ENCODE results near the gene ANO8.
"Not testable (repeated sequence)": the region's sequence is repeated elsewhere in the genome, so short reads cannot be mapped to it uniquely, and the experiment has no call there.

Gene ANO8, protein sequence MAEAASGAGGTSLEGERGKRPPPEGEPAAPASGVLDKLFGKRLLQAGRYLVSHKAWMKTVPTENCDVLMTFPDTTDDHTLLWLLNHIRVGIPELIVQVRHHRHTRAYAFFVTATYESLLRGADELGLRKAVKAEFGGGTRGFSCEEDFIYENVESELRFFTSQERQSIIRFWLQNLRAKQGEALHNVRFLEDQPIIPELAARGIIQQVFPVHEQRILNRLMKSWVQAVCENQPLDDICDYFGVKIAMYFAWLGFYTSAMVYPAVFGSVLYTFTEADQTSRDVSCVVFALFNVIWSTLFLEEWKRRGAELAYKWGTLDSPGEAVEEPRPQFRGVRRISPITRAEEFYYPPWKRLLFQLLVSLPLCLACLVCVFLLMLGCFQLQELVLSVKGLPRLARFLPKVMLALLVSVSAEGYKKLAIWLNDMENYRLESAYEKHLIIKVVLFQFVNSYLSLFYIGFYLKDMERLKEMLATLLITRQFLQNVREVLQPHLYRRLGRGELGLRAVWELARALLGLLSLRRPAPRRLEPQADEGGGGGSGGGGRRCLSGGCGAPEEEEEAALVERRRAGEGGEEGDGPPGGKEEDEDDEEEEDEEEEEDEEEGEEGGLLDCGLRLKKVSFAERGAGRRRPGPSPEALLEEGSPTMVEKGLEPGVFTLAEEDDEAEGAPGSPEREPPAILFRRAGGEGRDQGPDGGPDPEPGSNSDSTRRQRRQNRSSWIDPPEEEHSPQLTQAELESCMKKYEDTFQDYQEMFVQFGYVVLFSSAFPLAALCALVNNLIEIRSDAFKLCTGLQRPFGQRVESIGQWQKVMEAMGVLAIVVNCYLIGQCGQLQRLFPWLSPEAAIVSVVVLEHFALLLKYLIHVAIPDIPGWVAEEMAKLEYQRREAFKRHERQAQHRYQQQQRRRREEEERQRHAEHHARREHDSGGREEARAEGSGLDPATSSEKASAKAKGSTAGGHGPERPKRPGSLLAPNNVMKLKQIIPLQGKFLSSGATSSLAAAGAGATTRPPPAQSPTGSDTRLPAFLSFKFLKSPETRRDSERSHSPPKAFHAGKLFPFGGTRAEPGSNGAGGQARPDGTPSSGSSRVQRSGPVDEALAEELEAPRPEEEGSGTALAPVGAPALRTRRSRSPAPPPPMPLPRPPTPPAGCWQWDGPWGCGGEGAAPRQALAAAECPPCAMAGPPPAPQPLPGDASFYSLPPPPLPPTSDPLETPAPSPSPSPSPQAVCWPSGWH

DNA sequence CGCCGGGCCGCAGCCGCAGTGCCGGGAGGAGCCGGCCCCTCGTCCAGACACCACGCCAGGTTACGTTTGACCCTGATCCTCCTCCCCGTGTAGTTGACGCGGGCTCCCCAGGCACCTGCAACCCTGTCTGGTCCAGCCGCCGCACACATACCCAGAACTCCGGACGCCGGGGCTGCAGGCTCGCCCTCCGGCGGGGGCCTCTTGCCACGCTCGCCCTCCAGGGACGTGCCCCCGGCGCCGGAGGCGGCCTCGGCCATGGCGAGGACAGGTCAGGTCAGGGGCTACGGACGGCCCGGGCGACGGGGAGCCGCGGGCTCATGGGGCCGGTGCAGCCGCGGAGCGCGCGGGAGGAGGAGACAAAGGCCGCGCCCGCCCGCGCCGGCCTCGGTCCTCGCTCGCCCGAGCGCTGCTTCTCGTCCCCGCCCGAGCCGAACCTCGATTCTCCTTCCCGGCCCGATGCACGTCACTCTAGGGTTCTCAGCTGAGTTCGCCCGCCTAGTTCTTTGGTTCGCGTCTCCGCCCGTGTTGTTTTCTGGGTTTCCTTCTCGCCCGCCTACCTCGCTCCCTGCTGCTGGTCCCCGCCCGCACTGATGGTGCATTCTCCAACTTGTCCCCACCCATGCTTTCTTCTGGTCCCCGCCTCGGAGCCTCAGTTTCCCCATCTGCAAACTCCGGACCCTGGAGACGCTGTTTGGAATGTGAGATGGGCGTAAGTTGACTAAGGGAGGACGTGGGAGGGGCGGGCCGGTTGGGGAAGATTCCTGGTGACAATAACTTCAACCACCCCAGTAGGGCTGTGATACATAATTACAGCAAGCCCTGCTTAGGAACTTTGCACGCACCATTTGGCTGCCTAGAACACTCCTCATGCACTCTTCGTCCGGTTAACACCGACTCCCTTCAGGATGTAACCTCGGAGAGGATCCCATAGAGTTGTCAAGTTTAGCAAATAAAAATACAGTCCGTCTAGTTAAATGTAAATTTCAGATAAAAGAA is at the start of gene ANO8:
Gene ANO8 (minus strand): TSS at position 442 of the 996 bp plus-strand sequence. CDS start 185 bp downstream, at position 257.
- DNase-seq (ENCODE audit: low read depth), result peak; percentile 100

DNA sequence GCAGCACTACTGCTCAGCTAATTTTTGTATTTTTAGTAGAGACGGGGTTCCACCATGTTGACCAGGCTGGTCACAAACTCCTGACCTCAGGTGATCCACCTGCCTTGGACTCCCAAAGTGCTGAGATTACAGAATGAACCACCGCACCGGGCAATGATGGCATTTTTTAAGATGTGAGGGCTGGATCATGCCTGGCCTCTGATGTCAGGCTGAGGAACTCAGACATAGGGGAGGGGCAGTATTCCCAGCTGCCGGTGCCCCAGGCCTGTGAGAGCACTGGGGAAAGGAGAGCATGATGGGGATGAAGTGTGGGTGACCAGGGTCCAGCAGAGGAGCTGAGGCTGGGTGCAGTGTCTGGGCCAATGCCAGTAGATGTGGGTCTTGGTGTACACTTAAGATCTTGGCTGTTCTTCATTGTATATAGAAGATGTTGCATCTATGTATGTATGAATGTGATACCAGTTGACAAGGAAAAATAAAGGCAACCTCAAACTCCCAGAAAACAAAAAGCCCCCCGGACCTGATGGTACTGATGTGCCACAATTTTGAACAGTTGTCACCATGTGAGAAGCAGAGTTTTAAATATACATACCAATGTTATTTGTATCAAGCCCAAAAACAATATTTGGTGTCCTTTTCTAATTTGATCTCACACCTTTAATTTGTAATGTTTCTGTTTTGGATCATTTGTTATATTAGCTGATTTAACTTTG is 45.9 kb upstream of the ANO8 start:
- DNase-seq (ENCODE audit: low read depth), result no peak

DNA sequence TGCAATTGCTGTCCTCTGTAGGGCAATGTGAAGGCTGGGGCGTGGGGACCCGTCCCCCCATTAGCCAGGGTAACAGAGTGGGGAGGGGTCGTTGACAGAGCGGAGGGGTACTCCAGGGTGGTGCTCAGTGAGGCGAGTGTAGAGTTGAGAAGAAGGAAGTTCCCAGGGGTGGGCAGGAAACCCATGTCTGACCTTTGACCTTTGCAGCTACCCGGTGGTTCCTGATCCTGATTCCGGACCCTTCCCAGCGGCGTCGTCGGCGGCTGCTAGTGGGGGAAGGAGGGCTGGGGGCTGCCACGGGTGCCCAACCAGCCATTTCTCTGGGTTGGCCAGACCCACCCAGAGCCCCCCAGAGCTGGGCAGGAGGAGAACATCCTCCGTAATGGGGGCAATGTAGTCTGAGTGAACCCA is 44.6 kb upstream of the ANO8 start:
- DNase-seq (ENCODE audit: low read depth), result no peak

DNA sequence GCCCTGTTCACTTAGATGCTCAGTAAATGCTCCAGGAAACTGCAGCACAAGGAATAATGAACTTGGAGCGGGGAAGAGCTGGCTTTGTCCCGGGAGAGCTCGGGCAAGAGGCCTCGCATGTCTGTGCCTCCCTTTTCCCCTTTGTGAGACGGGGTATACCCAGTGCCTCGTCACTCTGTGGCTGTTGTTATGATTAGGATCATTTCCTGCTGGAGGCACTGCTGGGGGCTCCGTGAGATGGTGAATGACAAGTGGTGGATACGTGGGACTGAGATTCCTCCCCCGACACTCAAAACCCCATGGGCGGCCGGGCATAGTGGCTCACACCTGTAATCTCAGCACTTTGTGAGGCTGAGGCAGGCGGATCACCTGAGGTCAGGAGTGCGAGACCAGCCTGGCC is 43.6 kb upstream of the ANO8 start:
- DNase-seq (ENCODE audit: low read depth), result no peak

DNA sequence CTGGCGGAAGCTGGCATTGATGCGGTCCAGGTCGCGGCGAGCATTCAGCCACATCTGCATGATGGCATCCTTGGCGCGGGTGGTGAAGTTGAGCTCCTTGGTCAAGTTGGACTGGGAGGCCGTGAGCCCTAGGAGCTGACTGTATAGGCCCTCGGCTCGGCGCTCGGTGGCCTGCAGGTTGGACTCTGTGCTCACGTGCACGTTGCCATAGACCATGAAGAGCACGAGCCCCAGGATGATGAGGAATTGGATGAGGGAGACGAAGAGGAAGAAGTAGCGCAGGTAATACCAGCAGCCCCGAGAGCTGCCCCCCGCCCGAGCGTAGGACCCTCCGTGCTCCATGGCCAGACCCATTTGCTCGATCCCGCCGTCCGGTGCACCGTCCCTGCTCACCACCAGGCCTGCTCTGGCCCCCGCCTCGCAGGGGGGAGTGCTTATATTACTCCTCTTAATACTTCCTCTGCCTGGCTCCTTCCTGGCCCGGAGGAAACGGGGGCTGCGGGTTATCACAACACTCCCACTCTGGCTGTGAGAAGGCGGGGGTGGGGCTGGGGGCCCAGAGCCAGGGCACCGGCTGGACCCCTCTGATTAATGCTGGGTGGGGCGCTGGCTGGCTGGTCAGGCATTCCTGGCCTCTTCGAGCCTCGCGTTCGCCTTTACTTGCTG is 42.4 kb upstream of the ANO8 start, which contains the start of gene PLVAP:
Gene PLVAP (minus strand): TSS at position 408 of the 666 bp plus-strand sequence. CDS start 54 bp downstream, at position 354.
- no peak for DNase-seq (ENCODE audit: low read depth)

DNA sequence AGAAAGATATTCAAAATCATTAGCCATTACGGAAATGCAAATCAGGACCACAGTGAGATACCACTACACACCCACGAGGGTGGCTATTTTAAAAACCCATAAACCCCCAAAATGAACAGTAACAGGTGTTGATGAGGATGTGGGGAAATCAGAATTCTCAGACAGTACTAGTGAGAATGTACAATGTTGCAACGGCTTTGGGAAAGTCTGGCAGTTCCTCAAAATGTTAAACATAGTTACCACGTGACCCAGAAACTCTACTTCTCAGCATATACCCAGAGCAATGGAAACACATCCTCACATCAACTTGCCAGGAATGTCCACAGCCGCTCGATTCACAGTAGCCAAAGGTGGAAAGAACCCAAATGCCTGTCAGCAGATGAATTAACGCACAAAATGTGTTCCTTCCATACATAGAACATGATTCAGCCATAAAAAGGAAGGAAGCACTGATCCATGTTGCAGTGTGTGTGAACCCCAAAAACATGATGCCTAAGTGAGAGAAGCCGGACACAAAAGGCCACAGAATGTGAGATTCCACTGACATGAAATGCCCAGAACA is 35.5 kb upstream of the ANO8 start:
- peak; percentile 65 for DNase-seq (ENCODE audit: low read depth)

DNA sequence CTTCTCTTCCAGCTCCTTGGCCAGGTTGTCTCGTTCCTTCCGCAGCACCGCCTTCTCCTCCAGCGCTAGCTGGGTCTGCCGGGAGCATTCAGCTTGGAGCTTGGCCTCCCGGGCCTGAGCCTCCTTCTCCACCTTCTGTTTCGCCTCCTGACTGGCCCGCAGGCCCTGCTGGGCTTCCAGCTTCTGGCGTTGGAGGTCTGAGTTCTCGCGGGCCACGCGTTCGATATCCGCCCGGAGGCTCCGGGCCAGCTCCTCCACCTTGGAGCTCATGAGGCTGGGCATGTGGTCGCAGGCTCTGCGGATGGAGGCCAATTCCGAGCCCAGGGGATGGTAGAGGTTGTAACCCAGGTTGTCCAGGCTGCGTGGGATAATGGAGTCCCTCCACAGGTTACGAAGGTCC is 30.7 kb upstream of the ANO8 start:
- no peak for DNase-seq (ENCODE audit: low read depth)

DNA sequence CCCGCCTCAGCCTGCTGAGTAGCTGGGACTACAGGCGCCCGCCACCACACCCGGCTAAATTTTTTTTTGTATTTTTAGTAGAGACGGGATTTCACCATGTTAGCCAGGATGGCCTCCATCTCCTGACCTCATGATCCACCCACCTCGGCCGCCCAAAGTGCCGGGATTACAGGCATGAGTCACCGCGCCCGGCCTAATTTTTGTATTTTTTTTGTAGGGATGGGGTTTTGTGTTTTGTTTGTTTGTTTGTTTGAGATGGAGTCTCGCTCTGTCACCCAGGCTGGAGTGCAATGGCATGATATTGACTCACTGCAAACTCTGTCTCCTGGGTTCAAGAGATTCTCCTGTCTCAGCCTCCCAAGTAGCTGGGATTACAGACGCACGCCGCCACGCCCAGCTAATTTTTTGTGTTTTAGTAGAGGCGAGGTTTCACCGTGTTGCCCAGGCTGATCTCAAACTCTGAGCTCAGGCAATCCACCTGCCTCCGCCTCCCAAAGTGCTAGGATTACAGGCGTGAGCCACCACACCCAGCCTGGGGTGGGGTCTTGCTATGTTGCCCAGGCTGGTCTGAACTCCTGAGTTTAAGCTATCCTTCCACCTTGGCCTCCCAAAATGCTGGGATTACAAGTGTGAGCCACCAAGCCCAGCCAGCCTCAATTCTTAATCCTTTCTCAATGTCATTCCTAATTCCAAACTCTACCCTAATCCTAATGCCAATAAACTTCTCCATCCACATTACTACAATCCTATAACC is 29.4 kb upstream of the ANO8 start:
- not testable (repeated sequence) for DNase-seq (ENCODE audit: low read depth)

DNA sequence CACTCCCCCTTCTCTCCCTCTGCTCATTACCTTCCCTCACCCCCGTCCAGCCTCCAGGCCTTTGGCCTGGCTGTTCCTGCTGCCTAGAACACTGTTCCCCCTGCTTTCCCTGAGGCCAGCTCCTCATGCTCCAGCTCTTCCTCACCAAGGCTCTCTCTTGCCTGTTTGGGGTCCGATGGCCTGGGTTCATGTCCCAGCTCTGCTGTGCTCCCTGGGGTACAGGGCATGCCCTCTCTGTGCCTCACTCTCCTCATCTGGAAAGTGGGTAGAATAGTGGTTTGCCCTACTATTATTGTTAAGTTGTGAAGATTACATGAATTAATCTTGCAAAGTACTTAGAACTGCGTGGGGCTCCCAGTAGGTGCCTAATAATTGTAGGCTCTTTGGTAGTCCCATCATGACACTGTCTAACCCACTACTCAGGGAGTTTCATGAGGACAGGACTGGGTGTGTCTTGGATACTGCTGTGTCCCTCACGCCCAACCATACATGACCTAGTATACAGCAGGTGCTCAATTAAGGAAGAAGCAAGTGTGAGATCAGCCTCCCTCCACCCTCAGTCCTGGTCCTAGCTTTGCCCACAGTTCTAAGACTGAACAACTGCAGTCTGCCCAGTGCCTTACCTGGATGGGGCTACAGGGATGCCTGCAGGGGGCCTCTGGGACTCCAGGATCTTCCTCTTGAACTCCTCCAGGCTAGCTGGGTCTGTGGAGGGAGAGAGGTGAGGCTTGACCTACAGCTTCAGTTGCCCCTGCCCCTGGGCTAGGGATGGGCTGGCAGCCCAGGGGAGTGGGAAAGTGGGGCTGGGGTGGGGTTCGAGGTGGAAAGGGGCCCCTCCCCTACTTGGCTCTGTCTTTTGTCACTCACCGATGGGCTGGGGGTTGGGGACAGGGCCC is 25.5 kb upstream of the ANO8 start:
- DNase-seq (ENCODE audit: low read depth), result no peak

DNA sequence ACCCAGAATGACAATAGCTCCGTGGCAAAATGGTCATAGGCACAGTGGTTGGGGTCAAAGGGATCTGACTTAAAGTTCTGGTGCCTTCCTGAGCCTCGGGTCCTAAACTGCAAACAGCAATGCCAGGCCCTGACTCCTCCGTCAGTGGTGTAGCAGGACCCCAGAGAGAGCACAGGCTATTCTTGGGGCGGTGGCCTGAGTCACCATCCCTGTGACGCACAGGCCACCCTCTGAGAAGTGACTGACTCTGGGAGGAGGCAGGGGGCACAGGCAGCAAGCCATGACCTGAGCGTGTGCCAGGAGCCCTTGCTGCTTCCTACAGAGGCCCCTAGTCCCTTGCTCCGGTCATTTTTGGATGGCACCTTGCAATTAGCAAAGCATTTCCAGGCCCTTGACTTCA is 23.7 kb upstream of the ANO8 start:
- peak; percentile 51 for DNase-seq (ENCODE audit: low read depth)

DNA sequence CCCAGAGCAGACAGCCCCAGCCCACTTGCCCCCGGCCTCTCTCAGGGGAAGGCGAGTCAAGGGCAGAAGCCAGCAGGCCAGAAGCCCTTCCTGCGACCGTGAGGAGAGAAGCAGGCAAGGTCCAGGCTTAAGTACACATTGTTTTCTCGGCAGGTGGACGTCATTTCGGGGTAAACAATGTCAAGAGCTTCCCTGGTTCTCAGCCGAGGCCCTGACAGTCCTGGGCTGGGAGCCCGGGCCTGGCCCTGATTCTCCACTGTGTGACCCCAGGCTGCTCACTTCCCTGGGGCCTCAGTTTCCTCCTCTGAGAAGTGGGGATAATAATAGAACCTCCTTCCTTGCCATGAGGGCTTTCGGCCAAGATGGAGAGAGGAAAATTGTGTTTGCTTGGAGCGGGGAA is 23.1 kb upstream of the ANO8 start:
- DNase-seq (ENCODE audit: low read depth), result no peak

DNA sequence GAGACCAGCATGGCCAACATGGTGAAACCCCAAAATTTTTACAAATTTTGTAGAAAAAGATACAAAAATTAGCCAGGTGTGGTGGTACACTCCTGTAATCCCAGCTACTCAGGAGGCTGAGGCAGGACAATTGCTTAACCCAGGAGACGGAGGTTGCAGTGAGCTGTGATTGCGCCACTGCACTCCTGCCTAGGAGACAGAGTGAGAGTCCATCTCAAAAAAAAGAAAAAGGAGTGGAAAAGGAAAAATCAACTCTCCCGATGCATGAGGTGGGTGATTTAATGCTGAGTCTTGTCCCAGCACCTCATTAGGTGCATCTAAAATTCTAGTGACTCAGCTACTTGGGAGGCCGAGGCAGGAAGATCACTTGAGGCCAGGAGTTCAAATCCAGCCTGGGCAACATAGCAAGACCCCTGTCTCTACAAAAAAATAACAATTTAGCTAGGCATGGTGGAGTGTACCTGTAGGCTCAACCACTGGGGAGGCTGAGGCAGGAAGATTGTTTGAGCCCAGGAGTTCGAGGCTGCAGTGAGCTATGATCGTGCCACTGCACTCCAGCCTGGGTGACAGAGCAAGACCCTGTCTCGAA is 22.5 kb upstream of the ANO8 start:
- DNase-seq (ENCODE audit: low read depth), result no peak

DNA sequence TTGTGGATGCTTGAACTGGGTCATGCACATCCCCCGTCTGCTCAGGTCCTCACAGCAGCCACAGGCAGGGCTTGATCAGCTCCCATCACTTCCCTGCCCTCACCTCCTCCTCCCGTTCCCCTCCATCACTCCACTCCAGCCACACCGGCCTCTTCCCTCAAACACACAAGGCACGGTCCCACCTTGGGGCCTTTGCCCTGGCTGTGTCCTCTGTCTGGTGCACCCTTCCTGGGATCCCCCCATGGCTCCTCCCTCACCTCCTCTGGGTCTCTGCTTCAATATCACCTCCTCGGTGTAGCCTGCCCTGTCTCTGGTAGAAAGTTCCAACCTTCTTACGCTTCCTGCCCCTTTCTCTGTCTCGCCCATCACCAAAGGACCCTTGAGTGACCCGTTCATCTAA is 18.7 kb upstream of the ANO8 start:
- no peak for DNase-seq (ENCODE audit: low read depth)

DNA sequence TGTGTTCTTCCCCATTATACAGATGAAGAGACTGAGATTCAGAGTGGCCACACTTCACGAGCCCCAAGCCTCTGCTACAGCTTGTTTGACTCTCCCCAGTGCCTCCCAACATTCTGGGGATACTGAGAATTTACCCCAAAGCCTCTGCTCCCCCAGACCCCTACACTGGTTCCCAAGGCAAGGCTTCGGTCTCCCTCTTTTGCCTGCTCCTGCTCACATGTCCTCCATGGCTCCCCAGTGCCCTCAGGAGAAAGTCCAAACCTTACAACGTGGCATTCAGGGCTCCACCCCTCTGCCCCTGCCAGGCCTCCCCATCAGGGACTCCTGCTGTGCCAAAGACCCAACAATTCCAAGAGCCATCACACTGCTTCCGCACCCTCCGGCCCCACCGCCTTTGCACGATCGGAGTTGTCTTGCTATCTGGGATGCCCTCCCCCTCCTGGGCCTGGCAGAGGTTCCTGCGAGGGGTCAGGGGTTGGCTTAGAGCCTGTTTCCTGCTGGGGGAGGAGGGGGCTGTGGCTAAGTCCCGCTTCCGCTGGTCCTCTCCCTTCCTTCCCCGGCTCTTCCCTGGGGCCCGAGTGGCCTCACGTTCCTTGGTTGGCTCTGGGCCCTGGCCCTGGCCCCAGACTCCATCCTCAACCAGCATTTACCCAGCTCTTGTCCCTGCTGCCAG is 18.1 kb upstream of the ANO8 start:
- no peak for DNase-seq (ENCODE audit: low read depth)

DNA sequence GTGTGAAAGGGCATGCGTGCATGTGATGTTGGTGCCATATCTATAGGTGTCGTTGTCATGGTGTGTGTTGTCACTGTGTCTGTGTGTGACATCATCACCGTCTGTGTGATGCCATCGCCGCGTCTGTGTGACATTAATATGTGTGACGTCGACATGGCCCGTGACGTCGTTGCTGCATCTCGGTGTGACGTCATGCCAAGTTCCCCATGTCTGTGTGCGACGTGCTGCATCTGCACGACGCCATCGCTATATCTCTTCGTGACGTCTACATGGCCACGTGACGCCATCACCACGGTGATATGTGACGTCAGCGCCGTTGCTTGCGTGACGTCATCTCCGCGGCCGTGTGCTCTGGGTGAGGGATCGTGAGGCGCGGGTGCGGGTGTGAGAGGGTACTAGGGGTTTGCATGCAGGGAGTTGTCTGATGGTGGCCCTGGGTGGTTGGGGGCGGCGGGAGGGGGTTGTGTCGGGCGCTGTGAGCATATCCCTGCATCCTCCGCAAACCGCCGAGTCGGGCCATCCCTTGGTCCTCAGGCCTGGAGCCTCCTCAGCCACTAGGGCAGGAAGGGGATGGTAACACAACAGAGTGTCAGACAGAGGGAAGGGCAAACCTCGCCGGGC is 17.3 kb upstream of the ANO8 start:
- no peak for DNase-seq (ENCODE audit: low read depth)

DNA sequence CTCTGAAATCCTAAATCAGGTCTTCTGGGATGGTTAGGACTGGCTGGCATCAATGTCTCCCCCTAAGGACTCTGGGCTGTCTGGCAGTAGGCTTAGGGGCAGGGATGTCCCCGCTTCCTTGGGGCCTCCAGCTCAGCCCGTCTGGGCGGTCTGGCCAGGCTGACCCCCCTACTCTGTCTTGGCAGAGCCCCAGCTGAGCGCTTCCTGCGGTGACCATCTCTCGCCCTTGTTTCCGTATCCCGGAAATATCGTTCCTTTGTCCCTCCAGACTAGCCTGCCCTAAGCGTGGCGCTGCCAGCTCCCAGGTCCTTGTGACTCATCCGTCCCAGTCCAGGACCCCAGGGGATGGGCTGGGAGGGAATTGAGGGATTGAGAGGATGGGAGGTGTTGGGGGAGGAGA is 14.0 kb upstream of the ANO8 start:
- peak; percentile 62 for DNase-seq (ENCODE audit: low read depth)
